GM23338 (cell line): ENCODE results near the gene SLC6A19.

Experiments
- CREB1 ChIP-seq: fragments of 250-450 bp; sonication (Bioruptor Pico); IDR thresholded peaks from 2 replicates; pipeline ENCODE4 v1.5.0; 2020; ENCODE audit warnings: low read depth, mild to moderate bottlenecking, moderate library complexity
- EZH2 ChIP-seq: fragments of 200-600 bp; sonication (generic); IDR thresholded peaks from one replicate; pipeline ENCODE4 v1.8.0; 2017; ENCODE audit warnings: antibody characterized with exemption, mild to moderate bottlenecking, low read depth; ENCODE audit not compliant: unreplicated experiment
- EZH2phosphoT487 ChIP-seq: fragments of 200-600 bp; sonication (generic); IDR thresholded peaks from one replicate; pipeline ENCODE4 v1.8.1; 2018; ENCODE audit warnings: antibody characterized with exemption; ENCODE audit not compliant: unreplicated experiment
- JUNB ChIP-seq: IDR thresholded peaks from one replicate; pipeline ENCODE4 v1.6.1; 2016; ENCODE audit warnings: antibody characterized with exemption; ENCODE audit not compliant: unreplicated experiment
- POLR2AphosphoS5 ChIP-seq: IDR thresholded peaks from 2 replicates; pipeline ENCODE4 v1.6.1; 2016; ENCODE audit warnings: antibody characterized with exemption, low read depth
- TF ChIP-seq, protein P1 (sequence below), 2 experiments: fragments of 200-600 bp in 1 of 2; sonication (generic) in 1 of 2; conservative IDR thresholded peaks; 2 replicates each; pipeline versions ENCODE4 v1.5.1 to v1.6.1; 2016 to 2017; ENCODE audit warnings: antibody characterized with exemption in 2 of 2, low read depth in 2 of 2, mild to moderate bottlenecking in 2 of 2, moderate library complexity in 1 of 2
- TF ChIP-seq, protein P2 (sequence below): IDR thresholded peaks from one replicate; pipeline ENCODE4 v1.6.1; 2018; ENCODE audit warnings: antibody characterized with exemption; ENCODE audit not compliant: unreplicated experiment

DNA sequence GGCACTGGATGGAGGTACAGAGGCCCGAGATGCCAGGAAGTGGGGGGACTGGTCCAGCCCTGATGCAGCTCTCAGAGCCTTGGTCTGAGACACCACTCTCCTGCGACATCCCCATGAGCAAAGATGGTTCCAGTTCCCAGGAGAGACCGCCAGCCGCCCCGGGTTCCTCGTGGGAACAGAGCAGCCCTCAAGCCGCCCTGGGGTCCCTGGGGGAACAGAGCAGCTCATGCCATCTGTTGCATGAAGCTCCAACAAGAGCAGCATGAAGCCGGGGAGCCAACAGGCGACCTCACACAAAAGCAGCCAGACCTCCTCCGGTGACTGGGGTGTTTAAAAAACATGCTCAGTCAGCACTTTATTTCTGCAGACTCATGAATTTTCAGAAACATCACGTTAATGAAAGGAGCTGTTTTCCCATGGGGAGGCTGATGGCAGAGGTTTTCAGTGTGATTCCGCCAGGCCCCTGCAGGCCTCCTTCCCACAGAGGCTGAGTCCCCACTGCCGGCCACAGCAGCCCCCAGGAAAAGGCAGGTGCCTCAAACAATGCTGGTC is 30.0 kb downstream of the SLC6A19 start:
- TF ChIP-seq JUNB (no peak), POLR2AphosphoS5 (no peak), EZH2 (no peak), CREB1 (CRISPR knock-in tag) (no peak), EZH2phosphoT487 (no peak)
- TF ChIP-seq, protein P1, sequence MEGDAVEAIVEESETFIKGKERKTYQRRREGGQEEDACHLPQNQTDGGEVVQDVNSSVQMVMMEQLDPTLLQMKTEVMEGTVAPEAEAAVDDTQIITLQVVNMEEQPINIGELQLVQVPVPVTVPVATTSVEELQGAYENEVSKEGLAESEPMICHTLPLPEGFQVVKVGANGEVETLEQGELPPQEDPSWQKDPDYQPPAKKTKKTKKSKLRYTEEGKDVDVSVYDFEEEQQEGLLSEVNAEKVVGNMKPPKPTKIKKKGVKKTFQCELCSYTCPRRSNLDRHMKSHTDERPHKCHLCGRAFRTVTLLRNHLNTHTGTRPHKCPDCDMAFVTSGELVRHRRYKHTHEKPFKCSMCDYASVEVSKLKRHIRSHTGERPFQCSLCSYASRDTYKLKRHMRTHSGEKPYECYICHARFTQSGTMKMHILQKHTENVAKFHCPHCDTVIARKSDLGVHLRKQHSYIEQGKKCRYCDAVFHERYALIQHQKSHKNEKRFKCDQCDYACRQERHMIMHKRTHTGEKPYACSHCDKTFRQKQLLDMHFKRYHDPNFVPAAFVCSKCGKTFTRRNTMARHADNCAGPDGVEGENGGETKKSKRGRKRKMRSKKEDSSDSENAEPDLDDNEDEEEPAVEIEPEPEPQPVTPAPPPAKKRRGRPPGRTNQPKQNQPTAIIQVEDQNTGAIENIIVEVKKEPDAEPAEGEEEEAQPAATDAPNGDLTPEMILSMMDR (conservative IDR thresholded peaks at IDR 0.05; ENCODE audit: low read depth in 2 of 2), result no peak
- TF ChIP-seq, protein P2, sequence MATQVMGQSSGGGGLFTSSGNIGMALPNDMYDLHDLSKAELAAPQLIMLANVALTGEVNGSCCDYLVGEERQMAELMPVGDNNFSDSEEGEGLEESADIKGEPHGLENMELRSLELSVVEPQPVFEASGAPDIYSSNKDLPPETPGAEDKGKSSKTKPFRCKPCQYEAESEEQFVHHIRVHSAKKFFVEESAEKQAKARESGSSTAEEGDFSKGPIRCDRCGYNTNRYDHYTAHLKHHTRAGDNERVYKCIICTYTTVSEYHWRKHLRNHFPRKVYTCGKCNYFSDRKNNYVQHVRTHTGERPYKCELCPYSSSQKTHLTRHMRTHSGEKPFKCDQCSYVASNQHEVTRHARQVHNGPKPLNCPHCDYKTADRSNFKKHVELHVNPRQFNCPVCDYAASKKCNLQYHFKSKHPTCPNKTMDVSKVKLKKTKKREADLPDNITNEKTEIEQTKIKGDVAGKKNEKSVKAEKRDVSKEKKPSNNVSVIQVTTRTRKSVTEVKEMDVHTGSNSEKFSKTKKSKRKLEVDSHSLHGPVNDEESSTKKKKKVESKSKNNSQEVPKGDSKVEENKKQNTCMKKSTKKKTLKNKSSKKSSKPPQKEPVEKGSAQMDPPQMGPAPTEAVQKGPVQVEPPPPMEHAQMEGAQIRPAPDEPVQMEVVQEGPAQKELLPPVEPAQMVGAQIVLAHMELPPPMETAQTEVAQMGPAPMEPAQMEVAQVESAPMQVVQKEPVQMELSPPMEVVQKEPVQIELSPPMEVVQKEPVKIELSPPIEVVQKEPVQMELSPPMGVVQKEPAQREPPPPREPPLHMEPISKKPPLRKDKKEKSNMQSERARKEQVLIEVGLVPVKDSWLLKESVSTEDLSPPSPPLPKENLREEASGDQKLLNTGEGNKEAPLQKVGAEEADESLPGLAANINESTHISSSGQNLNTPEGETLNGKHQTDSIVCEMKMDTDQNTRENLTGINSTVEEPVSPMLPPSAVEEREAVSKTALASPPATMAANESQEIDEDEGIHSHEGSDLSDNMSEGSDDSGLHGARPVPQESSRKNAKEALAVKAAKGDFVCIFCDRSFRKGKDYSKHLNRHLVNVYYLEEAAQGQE, result no peak
